Lung microvascular endothelial cell (primary cell): Measurements from ENCODE around the gene TMEM130. TPM values are rescaled to one million over a fixed set of nuclear protein-coding genes. Genes with fewer than 3 reads are reported as not detected.
A peak's percentile ranks its signal among the peaks of the same experiment; 100 is the strongest.

Source experiments
- DNase-seq, 2 donors: peaks; one replicate each; pipeline versions ENCODE4 v3.0.0 to v3.0.0-alpha.2; 2010; ENCODE audit warnings: low read depth in 2 of 2
- total RNA-seq: library from RNA; depleted of rRNA; stranded (reverse); fragments of >200 nt; gene quantifications from 2 replicates; pipeline ENCODE4 v1.2.1, GENCODE V29; 2014

TMEM130 gene
- total RNA-seq, 1 donor from 2014 or later, result not detected

DNA sequence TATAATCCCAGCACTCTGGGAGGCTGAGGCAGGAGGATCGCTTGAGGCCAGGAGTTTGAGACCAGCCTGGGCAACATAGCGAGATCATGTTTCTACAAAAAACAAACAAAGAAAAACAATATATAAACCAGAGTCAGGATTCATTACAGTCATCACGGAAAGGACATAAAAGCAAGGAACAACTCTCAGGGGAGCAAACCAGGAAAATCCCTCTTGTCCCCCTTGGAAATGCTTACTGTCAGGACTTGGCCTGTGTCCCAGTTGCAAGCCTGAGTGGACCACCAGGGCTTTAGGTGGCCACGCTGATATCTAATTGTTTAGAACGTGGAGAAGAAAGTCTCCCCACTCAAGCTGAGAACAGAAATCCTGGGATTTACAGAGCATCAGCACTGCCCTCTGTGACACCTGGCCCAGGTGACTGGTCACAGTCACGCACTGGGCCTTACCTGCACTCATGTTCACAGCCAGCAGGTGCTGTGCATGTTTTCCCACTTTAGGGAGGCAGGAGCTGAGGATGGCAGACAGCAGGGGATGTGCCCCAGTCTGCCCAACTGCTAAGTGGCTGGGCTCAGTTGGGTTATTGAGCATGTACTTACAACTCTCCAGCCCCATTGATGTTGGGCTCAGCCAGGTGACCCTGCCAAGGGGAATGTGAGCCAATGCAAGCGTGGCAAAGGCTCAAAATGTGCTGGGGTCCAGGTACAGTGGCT is 60.9 kb downstream of the TMEM130 start:
- no peak for DNase-seq

GRCh38 chr7:98807068-98808048 is 62.5 kb downstream of the TMEM130 start:
- no peak for DNase-seq

- DNase-seq, result no peak
Measured at GRCh38 chr7:98805956-98806838, 63.6 kb downstream of the TMEM130 start.

DNA sequence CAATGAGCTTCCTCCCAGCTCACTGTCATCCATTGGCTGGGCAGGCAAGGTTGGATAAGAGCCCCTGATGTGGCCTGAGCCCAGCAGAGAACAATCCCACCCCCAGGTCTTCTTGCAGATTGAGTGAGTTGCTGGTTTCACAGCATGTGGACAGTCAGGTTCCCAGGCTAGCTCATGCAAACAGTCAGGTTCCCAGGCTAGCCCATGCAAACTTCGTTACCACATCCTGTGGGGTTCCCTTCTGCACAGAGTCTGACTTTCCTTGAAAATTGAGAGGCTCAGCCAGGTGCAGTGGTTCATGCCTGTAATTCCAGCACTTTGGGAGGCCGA is 67.1 kb downstream of the TMEM130 start:
- no peak for DNase-seq

- DNase-seq, result peak in 1 of 2 donors; percentile 22
Measured at GRCh38 chr7:98802088-98802780, 67.6 kb downstream of the TMEM130 start.

GRCh38 chr7:98800996-98801395 is 68.8 kb downstream of the TMEM130 start:
- no peak for DNase-seq

DNA sequence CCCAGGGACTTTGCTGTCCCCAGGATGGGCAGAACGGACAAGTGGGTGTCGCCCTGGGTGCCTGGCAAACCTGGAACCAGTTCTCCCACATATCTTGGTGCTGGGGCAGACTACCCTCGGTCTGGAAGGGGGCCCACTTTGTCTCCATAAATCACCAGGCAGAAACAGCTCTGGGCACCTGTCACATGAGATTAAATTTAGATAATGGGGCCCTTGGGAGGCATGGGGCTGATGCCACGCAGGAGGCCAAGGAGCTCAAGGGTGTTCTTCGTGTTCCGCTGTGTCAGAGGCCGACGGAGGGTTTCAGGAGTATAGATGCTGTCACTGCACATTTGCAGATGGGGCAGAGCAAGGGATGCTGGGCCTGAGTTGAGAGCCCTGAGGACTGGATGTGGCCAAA is 72.7 kb downstream of the TMEM130 start:
- no peak for DNase-seq

Other genes starting within 250 kb of the TMEM130 start
- gene TRRAP, start 8.5 kb upstream of the TMEM130 start, total RNA-seq, result 10.9 and 13.5 TPM in 2 replicates